M059J (cell line): ENCODE data around the gene CDX1. TPM values are rescaled to one million over a fixed set of nuclear protein-coding genes. Genes with fewer than 3 reads are reported as not detected.
"Not testable (repeated sequence)": the region's sequence is repeated elsewhere in the genome, so short reads cannot be mapped to it uniquely, and the experiment has no call there.

Experiments used
- DNase-seq: peaks from one replicate; pipeline ENCODE4 v3.0.0-alpha.2; 2012; ENCODE audit warnings: low read depth
- total RNA-seq: library from RNA; depleted of rRNA; stranded (reverse); fragments of >200 nt; shearing (Covaris generic); gene quantifications from 2 replicates; pipeline ENCODE4 v1.2.3, GENCODE V29; 2014; rRNA removed

The CDX1 gene
- total RNA-seq, 1 experiment from 2014 or later = not detected

GRCh38 chr5:150230842-150231241 is 64.3 kb downstream of the CDX1 start:
- no peak for DNase-seq

DNA sequence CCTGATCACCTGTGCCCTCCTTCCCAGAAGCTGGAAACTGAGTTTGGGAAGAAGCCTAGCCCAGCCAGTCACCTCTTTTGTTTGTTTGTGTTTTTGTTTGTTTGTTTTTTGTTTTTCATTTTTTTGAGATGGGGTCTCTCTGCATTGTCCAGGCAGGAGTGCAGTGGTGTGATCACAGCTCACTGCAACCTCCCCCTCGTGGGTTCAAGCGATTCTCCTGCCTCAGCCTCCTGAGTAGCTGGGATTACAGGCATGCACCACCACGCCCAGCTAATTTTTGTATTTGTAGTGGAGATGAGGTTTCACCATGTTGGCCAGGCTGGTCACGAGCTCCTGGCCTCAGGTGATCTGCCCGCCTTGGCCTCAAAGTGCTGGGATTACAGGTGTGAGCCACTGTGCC is 67.1 kb downstream of the CDX1 start:
- DNase-seq = not testable (repeated sequence)

Other genes starting within 250 kb of the CDX1 start
- gene PDE6A, start 222.0 kb upstream of the CDX1 start, total RNA-seq = 0.02 and 0.22 TPM in 2 replicates
- 11.9 and 17.5 TPM in 2 replicates for gene SLC26A2, start 206.0 kb upstream of the CDX1 start, total RNA-seq
- 3.2 and 6.3 TPM in 2 replicates for gene TIGD6, start 166.1 kb upstream of the CDX1 start, total RNA-seq
- 34.4 and 51.2 TPM in 2 replicates for gene HMGXB3, start 166.0 kb upstream of the CDX1 start, total RNA-seq
- gene CSF1R, start 80.2 kb upstream of the CDX1 start, total RNA-seq = 0.22 and 2.4 TPM in 2 replicates
- gene PDGFRB, start 10.9 kb upstream of the CDX1 start, total RNA-seq = 23.5 and 44.4 TPM in 2 replicates
- not detected in 2 replicates for gene SLC6A7, start 23.3 kb downstream of the CDX1 start, total RNA-seq
- gene CAMK2A, start 123.0 kb downstream of the CDX1 start, total RNA-seq = 0.17 and 1.0 TPM in 2 replicates
- 32.7 and 51.2 TPM in 2 replicates for gene ARSI, start 136.1 kb downstream of the CDX1 start, total RNA-seq
- 21.4 and 33.7 TPM in 2 replicates for gene TCOF1, start 190.9 kb downstream of the CDX1 start, total RNA-seq
- 1.8 and 6.0 TPM in 2 replicates for gene CD74, start 246.1 kb downstream of the CDX1 start, total RNA-seq